Smooth muscle cell (in vitro differentiated cells): ENCODE results near the gene RXRG. TPM values are rescaled to one million over a fixed set of nuclear protein-coding genes. Genes with fewer than 3 reads are reported as not detected.
"Not testable (repeated sequence)": the region's sequence is repeated elsewhere in the genome, so short reads cannot be mapped to it uniquely, and the experiment has no call there.

ENCODE experiments used
- DNase-seq: peaks from one replicate; lab custom pipeline; 2025; ENCODE audit not compliant: unreplicated experiment; lab: John Stamatoyannopoulos, UW
- H2AFZ ChIP-seq: fragments of 200-600 bp; sonication (generic); 2 replicates; pipeline ENCODE4 v1.6.0; 2016; ENCODE audit warnings: antibody characterized with exemption, low read depth, mild to moderate bottlenecking
- H3F3A ChIP-seq: fragments of 200-600 bp; sonication (generic); 2 replicates; pipeline ENCODE4 v1.6.0; 2017; ENCODE audit warnings: antibody characterized with exemption, low read depth
- H3K27ac ChIP-seq: fragments of 200-600 bp; sonication (generic); 2 replicates; pipeline ENCODE4 v1.5.1; 2016; ENCODE audit warnings: low read depth, mild to moderate bottlenecking
- H3K27me3 ChIP-seq: fragments of 200-600 bp; sonication (generic); 2 replicates; pipeline ENCODE4 v1.6.1; 2016; ENCODE audit warnings: low read depth, mild to moderate bottlenecking
- H3K36me3 ChIP-seq: fragments of 200-600 bp; sonication (generic); 2 replicates; pipeline ENCODE4 v1.5.1; 2016; ENCODE audit warnings: low read depth
- H3K4me1 ChIP-seq: fragments of 200-600 bp; sonication (generic); 2 replicates; pipeline ENCODE4 v1.5.1; 2016; ENCODE audit warnings: low read depth
- H3K4me2 ChIP-seq: fragments of 200-600 bp; sonication (generic); 2 replicates; pipeline ENCODE4 v1.6.0; 2016; ENCODE audit warnings: mild to moderate bottlenecking
- H3K4me3 ChIP-seq: fragments of 200-600 bp; sonication (generic); 2 replicates; pipeline ENCODE4 v1.5.1; 2016; ENCODE audit warnings: mild to moderate bottlenecking
- H3K79me2 ChIP-seq: fragments of 200-600 bp; sonication (generic); 2 replicates; pipeline ENCODE4 v1.6.0; 2016; ENCODE audit warnings: low read depth, mild to moderate bottlenecking
- H3K9ac ChIP-seq: fragments of 200-600 bp; sonication (generic); 2 replicates; pipeline ENCODE4 v1.6.0; 2016; ENCODE audit warnings: low read depth
- H3K9me3 ChIP-seq: fragments of 200-600 bp; sonication (generic); replicated peaks from 2 replicates; pipeline ENCODE4 v1.5.1; 2016; ENCODE audit warnings: low read depth
- H4K20me1 ChIP-seq: fragments of 200-600 bp; sonication (generic); 2 replicates; pipeline ENCODE4 v1.6.0; 2016; ENCODE audit warnings: low read depth
- WGBS: methylation state at CpG from one replicate; pipeline ENCODE4 v1.1.7; 2016; ENCODE audit warnings: low lambda C conversion rate; 5-methylcytosine and 5-hydroxymethylcytosine counted together
- polyA plus RNA-seq: library from polyadenylated mRNA; unstranded; fragments of >200 nt; fragmentation: Nextera tagmentation; extraction: Ambion mirVana; gene quantifications from 2 replicates; pipeline ENCODE4 v1.2.1, GENCODE V29; 2016
- total RNA-seq: library from RNA; depleted of rRNA; stranded (reverse); fragments of >200 nt; gene quantifications from 2 replicates; pipeline ENCODE4 v1.2.3, GENCODE V29; 2014
- TF ChIP-seq, protein P1 (sequence below): fragments of 200-600 bp; sonication (generic); IDR thresholded peaks from 2 replicates; pipeline ENCODE4 v1.5.1; 2017; ENCODE audit warnings: borderline replicate concordance, mild to moderate bottlenecking, antibody characterized with exemption; ENCODE audit not compliant: insufficient read depth, poor library complexity, severe bottlenecking

RXRG gene
- total and polyA plus RNA-seq, 2 experiments from 2014 or later: 0.13 TPM; not detected in 1

DNA sequence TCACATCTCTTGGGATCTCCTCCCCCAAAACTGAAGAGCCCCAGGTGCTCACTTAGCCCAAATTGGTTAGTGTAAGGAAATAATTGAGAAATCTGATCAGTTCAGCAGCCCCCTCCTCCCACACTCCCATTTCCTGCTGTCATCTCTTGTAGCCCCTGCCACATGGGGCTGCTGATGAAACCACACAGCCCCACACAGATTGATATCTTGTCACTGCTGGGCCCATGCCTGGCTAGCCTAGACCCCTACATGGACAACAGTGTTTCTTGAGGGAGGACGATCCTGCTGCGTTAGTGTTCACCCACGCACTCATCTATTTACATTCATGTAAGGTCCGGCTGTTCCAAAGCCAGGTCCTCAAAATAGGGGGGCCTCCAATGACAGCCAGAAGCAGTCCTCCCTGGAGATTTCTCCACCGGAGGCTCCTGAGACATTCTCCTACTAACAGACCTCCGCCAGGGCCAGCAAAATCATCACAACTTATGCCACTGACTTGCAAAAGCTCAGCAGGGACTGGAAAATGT, 23.9 kb upstream of the RXRG start:
- Histone ChIP-seq H4K20me1 (no peaks in the 10 kb centered on the region), H3K9me3 (no peaks in the 10 kb centered on the region), H3K36me3 (no peaks in the 10 kb centered on the region), H3K4me2 (no peak overlapping the region), H3K79me2 (no peaks in the 10 kb centered on the region), H3K4me1 (no peaks in the 10 kb centered on the region), H3F3A (no peaks in the 10 kb centered on the region), H3K27me3 (peaks cover 51% of the 10 kb centered on the region), H3K27ac (no peak overlapping the region), H3K9ac (no peak overlapping the region), H2AFZ (no peak overlapping the region), H3K4me3 (no peak overlapping the region)
- TF ChIP-seq, protein P1, sequence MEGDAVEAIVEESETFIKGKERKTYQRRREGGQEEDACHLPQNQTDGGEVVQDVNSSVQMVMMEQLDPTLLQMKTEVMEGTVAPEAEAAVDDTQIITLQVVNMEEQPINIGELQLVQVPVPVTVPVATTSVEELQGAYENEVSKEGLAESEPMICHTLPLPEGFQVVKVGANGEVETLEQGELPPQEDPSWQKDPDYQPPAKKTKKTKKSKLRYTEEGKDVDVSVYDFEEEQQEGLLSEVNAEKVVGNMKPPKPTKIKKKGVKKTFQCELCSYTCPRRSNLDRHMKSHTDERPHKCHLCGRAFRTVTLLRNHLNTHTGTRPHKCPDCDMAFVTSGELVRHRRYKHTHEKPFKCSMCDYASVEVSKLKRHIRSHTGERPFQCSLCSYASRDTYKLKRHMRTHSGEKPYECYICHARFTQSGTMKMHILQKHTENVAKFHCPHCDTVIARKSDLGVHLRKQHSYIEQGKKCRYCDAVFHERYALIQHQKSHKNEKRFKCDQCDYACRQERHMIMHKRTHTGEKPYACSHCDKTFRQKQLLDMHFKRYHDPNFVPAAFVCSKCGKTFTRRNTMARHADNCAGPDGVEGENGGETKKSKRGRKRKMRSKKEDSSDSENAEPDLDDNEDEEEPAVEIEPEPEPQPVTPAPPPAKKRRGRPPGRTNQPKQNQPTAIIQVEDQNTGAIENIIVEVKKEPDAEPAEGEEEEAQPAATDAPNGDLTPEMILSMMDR: no peak
- no peak for DNase-seq
- 82% methylated on average over 6 of the region's 6 CpGs for WGBS

DNA sequence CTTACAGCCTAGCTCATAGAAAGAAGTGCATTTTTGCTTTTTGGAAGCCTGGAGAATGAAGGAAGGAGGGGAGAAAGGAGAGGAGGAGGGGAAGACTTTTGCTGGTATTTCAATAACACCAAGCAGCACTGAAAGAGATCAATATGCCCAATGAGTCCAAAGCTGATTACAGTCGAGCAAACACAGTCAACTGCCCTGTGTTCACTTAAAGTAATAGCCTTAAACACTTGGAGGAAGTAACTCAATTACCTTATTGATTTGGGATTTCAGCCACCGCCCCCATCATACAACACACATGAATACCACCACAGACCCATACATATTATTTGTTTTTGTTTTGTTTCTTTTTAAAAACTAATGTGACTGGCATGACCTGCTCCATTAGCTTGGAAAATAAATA, 23.3 kb upstream of the RXRG start:
- Histone ChIP-seq H3K9ac (no peak overlapping the region), H3K79me2 (no peaks in the 10 kb centered on the region), H3K36me3 (no peaks in the 10 kb centered on the region), H3F3A (no peaks in the 10 kb centered on the region), H3K4me2 (no peak overlapping the region), H2AFZ (no peak overlapping the region), H3K4me1 (no peaks in the 10 kb centered on the region), H3K27me3 (peaks cover 51% of the 10 kb centered on the region), H4K20me1 (no peaks in the 10 kb centered on the region), H3K4me3 (no peak overlapping the region), H3K27ac (no peak overlapping the region), H3K9me3 (no peaks in the 10 kb centered on the region)
- TF ChIP-seq, protein P1: no peak
- DNase-seq: no peak
- WGBS: 98% methylated on average over 2 of the region's 2 CpGs

DNA sequence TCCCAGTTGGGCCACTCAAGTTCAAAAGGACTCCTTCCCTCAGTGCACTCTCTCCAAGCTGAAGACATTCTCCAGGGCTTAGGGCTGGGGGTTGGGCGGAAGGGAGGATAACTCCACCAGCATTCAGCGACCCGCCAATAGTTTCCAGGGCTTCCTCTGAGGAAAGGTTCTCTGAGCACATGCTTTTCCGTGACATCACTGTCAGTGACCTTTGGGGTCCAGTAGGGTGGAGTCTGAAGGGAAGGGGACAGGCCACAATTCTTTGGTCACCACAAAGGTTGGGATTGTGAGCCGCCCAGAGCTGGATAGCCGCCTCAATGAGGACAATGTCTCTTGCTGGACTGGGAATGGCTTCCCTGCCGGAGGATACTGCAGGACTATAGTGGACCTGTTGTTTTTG, 22.8 kb upstream of the RXRG start:
- DNase-seq: no peak
- no peak overlapping the region for H3K9ac ChIP-seq
- peaks cover 51% of the 10 kb centered on the region for H3K27me3 ChIP-seq
- WGBS: 91% methylated on average over 7 of the region's 7 CpGs
- no peaks in the 10 kb centered on the region for H3F3A ChIP-seq
- H3K79me2 ChIP-seq: no peaks in the 10 kb centered on the region
- TF ChIP-seq, protein P1: no peak
- H2AFZ ChIP-seq: no peak overlapping the region
- no peak overlapping the region for H3K4me2 ChIP-seq
- no peak overlapping the region for H3K4me3 ChIP-seq
- H3K27ac ChIP-seq: no peak overlapping the region
- no peaks in the 10 kb centered on the region for H3K4me1 ChIP-seq
- no peaks in the 10 kb centered on the region for H3K9me3 ChIP-seq
- H3K36me3 ChIP-seq: no peaks in the 10 kb centered on the region
- no peaks in the 10 kb centered on the region for H4K20me1 ChIP-seq

DNA sequence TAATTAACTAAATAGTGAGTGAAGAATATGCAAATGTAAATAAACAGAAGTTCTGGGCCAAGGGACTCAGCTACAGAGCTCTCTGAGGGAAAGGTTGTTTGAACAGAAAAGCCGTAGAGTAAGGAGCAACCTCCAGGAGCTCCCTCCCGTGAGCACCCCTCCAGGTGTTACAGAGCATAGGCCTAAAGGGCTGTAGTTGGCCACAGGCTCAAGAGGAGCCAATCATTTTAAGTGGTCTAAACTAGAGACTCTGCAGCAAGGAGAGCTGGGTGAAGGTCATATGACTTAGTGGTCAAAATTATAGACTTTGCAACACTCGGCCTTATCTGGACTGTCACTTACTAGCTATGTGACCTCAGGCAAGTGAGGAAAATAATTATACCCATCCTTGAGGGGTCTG, 19.1 kb upstream of the RXRG start:
- Histone ChIP-seq H3K27ac (no peak overlapping the region), H3K27me3 (peaks cover 59% of the 10 kb centered on the region), H3K9me3 (no peaks in the 10 kb centered on the region), H3K4me3 (no peak overlapping the region), H3F3A (no peaks in the 10 kb centered on the region), H3K4me2 (no peak overlapping the region), H3K36me3 (no peaks in the 10 kb centered on the region), H2AFZ (no peak overlapping the region), H3K9ac (no peak overlapping the region), H4K20me1 (no peaks in the 10 kb centered on the region), H3K79me2 (no peaks in the 10 kb centered on the region), H3K4me1 (no peaks in the 10 kb centered on the region)
- TF ChIP-seq, protein P1: no peak
- no peak for DNase-seq
- 55% methylated on average over 3 of the region's 3 CpGs for WGBS

DNA sequence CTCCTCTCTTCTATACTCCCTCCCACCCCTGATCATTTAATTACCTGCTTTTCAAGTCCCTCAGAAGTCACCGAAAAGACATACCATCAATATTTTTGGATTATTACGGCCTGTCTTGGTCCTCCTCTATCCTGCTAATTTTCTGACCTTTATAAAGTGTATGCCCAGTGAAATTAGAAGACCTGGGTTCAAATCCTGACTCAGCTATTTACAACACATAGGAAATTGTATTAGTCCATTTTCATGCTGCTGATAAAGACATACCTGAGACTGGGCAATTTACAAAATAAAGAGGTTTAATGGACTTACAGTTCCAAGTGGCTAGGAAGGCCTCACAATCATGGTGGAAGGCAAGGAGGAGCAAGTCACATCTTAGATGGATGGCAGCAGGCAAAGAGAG, 14.8 kb upstream of the RXRG start:
- H3K9ac ChIP-seq, H3K27ac ChIP-seq, H3K4me3 ChIP-seq, H3F3A ChIP-seq, H3K4me1 ChIP-seq, H4K20me1 ChIP-seq, H3K9me3 ChIP-seq, H3K79me2 ChIP-seq, DNase-seq, H3K36me3 ChIP-seq, H3K4me2 ChIP-seq, H2AFZ ChIP-seq: not testable (repeated sequence)
- 96% methylated on average over 2 of the region's 2 CpGs for WGBS
- peaks cover 69% of the 10 kb centered on the region for H3K27me3 ChIP-seq
